Uterus (tissue), 2 donors: ENCODE data around the gene PRRC2A.

ENCODE experiments used
- POLR2A ChIP-seq, 2 donors: fragments of 450-650 bp; IDR thresholded peaks; one replicate each; pipeline ENCODE4 v1.6.1; 2016; ENCODE audit warnings: antibody characterized with exemption in 2 of 2, mild to moderate bottlenecking in 1 of 2, moderate library complexity in 1 of 2
- TF ChIP-seq, protein P1 (sequence below), 4 experiments: fragments of 200-600 bp in 2 of 4; fragments of 450-650 bp in 2 of 4; sonication (generic) in 2 of 4; IDR thresholded peaks; one replicate each; pipeline ENCODE4 v1.5.1; 2016 to 2019; ENCODE audit warnings: antibody characterized with exemption in 4 of 4, mild to moderate bottlenecking in 2 of 4, moderate library complexity in 1 of 4

GRCh38 chr6:31636698-31637596 is 16.4 kb downstream of the PRRC2A start:
- TF ChIP-seq, protein P1, sequence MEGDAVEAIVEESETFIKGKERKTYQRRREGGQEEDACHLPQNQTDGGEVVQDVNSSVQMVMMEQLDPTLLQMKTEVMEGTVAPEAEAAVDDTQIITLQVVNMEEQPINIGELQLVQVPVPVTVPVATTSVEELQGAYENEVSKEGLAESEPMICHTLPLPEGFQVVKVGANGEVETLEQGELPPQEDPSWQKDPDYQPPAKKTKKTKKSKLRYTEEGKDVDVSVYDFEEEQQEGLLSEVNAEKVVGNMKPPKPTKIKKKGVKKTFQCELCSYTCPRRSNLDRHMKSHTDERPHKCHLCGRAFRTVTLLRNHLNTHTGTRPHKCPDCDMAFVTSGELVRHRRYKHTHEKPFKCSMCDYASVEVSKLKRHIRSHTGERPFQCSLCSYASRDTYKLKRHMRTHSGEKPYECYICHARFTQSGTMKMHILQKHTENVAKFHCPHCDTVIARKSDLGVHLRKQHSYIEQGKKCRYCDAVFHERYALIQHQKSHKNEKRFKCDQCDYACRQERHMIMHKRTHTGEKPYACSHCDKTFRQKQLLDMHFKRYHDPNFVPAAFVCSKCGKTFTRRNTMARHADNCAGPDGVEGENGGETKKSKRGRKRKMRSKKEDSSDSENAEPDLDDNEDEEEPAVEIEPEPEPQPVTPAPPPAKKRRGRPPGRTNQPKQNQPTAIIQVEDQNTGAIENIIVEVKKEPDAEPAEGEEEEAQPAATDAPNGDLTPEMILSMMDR (IDR thresholded peaks at IDR 0.05), result no peak
- TF ChIP-seq POLR2A (IDR thresholded peaks at IDR 0.05), result no peak
